ENCODE measurements around the gene MAPKAP1.

- no peak for TF ChIP-seq POLR2A (IDR thresholded peaks at IDR 0.05)
- no peak for TF ChIP-seq CTCF (IDR thresholded peaks at IDR 0.05)
Measured at GRCh38 chr9:125551781-125552180, 155.2 kb downstream of the MAPKAP1 start.
